GM12891 (cell line): ENCODE results near the gene TRAPPC2. TPM values are rescaled to one million over a fixed set of nuclear protein-coding genes. Genes with fewer than 3 reads are reported as not detected.

Source experiments
- DNase-seq: peaks from one replicate; pipeline ENCODE4 v3.0.0; 2011; ENCODE audit warnings: low spot score; ENCODE audit not compliant: insufficient read length
- FAIRE-seq: peaks from 2 replicates; lab custom pipeline; 2011; peaks lifted over from hg19 to GRCh38; lab: Jason Lieb, UNC
- PAX5 ChIP-seq: IDR thresholded peaks from 2 replicates; pipeline ENCODE4 v1.6.1; 2011; ENCODE audit warnings: low read length, moderate library complexity, mild to moderate bottlenecking; ENCODE audit not compliant: insufficient read depth, severe bottlenecking
- POLR2A ChIP-seq: IDR thresholded peaks from 2 replicates; pipeline ENCODE4 v1.6.1; 2011; ENCODE audit warnings: low read depth, low read length, control low read depth
- POLR2AphosphoS5 ChIP-seq: IDR thresholded peaks from 2 replicates; pipeline ENCODE4 v1.6.1; 2011; ENCODE audit warnings: low read depth, low read length, control low read depth
- POU2F2 ChIP-seq: IDR thresholded peaks from 2 replicates; pipeline ENCODE4 v1.6.1; 2011; ENCODE audit warnings: low read depth, mild to moderate bottlenecking, control low read depth, low read length, moderate library complexity
- SPI1 ChIP-seq: IDR thresholded peaks from 2 replicates; pipeline ENCODE4 v1.6.1; 2011; ENCODE audit warnings: low read depth, low read length, control low read depth
- TAF1 ChIP-seq: IDR thresholded peaks from 2 replicates; pipeline ENCODE4 v1.6.1; 2011; ENCODE audit warnings: low read depth, low read length, control low read depth
- polyA plus RNA-seq: library from polyadenylated mRNA; unstranded; fragments of >200 nt; gene quantifications from one replicate; pipeline ENCODE4 v1.2.1, GENCODE V29; 2012; ENCODE audit warnings: low read depth, missing spikeins, inconsistent platforms; ENCODE audit not compliant: missing spikeins

TRAPPC2 gene
- polyA plus RNA-seq, result 7.8 TPM

DNA sequence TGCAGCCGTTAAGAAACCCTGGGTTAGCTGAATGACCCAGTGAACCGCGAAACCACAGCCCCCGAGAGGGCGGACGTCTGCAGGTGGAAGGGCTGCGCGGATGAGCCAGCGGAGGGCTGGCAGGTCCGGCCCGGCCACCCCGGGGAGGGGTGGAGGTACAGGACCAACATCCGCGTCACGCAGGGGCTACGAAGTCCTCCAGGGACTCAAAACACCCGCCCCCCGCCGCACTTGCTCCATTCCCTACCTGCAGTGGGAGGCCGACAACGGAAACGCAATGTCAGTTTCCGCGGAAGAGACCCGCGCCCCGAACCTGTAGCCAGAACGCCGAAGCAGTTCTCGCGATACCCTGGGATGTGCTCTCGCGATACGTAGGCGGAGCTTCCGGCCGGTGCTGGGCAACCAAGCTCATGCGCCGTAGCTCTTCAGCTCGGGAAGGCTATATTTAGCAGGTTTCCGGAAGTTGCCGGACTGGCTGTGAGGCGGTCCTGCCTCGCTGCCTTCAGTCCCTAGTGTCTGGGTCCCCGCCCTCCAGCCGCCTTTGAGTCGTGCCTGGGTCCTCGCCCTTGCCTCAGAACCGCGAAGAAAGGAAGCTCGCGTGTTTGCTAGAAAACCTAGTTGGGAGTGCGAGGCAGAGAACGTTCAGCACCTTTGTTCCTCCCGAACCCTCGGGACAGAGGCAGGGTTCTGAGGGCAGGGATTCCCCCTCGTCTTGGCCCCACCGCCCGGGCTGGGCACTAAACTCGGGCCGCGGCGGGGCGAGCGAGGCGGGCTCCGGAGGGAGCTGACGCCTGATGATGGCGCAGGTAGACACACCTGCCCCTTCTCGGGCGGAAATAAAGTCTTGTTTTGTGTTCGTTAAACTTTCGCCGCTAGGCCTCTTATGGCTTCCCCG is at the start of gene TRAPPC2, which contains the start of gene OFD1:
TRAPPC2 (minus strand) TSS at position 343 of the 895 bp plus-strand sequence. CDS start 14,657 bp downstream, outside the sequence.
OFD1 (plus strand) TSS at position 471 of the 895 bp plus-strand sequence; CDS start at position 795, 324 bp downstream.
- DNase-seq, result peak; percentile 60
- FAIRE-seq, result peak; percentile 99
- TF ChIP-seq POLR2AphosphoS5 (peak; percentile 57; the same call in 1 of the 2 replicates), POU2F2 (peak; percentile 2; the same call in 1 of the 2 replicates), TAF1 (0 out of 2 replicates have a peak, but pooled peaks have one; percentile 31), SPI1 (no peak), POLR2A (peak; percentile 80), PAX5 (peak; percentile 69)

GRCh38 chrX:13780868-13781427 is 46.5 kb upstream of the TRAPPC2 start:
- FAIRE-seq, result no peak
- TF ChIP-seq POU2F2 (no peak), POLR2AphosphoS5 (no peak), PAX5 (no peak), SPI1 (no peak), POLR2A (no peak), TAF1 (no peak)
- no peak for DNase-seq

- DNase-seq (no peak), FAIRE-seq (no peak)
- TF ChIP-seq TAF1, result no peak
- no peak for TF ChIP-seq PAX5
- no peak for TF ChIP-seq POU2F2
- TF ChIP-seq SPI1, result no peak
- TF ChIP-seq POLR2A, result no peak
- TF ChIP-seq POLR2AphosphoS5, result no peak
These were observed 44.5 kb upstream of the TRAPPC2 start for GRCh38 chrX:13778916-13779315.

DNA sequence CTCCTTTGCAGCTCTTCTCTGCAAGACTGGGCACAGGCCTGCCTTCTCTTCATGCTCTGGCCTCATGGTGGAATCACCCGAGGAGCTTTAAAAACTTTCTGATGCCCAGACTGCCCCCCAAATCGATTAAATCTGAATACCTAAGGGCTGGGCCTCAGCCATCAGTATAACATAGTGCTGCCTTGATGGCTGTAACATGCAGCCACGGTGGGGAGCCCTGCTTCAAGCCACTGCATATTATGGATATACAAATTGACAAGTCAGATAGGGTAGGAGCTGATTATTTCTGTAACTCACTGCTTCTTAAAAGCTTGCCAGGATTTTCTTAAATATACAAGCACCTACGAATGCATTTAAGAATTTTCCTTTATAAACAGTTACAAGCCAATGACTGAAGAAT is 42.0 kb upstream of the TRAPPC2 start:
- DNase-seq, result no peak
- no peak for TF ChIP-seq PAX5
- no peak for TF ChIP-seq POLR2A
- no peak for TF ChIP-seq POU2F2
- TF ChIP-seq TAF1, result no peak
- TF ChIP-seq POLR2AphosphoS5, result no peak
- FAIRE-seq, result no peak

- FAIRE-seq, result no peak
- TF ChIP-seq PAX5 (no peak), POLR2AphosphoS5 (no peak), POLR2A (no peak), TAF1 (no peak), POU2F2 (no peak), SPI1 (no peak)
- DNase-seq, result no peak
These were observed 41.4 kb upstream of the TRAPPC2 start for GRCh38 chrX:13775837-13776236.

GRCh38 chrX:13774696-13775095 is 40.3 kb upstream of the TRAPPC2 start:
- DNase-seq, result no peak
- TF ChIP-seq POLR2AphosphoS5 (no peak), SPI1 (no peak), POU2F2 (no peak), TAF1 (no peak), POLR2A (no peak), PAX5 (no peak)
- peak; percentile 64 for FAIRE-seq

DNA sequence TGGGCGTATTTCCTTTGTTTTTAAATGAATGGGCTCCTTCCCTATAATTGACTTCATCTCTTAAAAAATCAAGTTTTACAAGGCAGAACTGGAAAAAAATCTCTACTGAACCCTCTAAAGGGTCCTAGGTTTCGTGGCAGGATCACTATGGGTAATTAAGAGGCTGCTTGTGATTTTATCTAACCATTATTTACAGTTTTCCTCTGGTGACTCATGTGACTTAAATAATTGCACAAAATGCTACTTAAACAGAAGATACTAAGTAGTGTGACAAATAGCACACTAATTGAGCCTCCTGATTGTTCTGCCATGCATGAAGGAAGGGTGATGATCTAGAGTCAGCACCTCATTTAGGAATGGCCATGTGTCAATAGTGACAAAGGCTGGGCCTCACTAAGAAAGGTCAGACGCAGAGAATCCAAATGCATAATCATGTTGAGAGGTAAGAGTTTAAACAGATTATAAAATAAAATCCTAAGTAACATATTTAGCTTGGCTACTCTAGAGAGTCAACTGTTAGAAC is 35.7 kb upstream of the TRAPPC2 start:
- no peak for FAIRE-seq
- TF ChIP-seq POU2F2 (no peak), TAF1 (no peak)
- DNase-seq, result no peak

GRCh38 chrX:13768939-13769338 is 34.5 kb upstream of the TRAPPC2 start:
- DNase-seq (no peak), FAIRE-seq (no peak)
- TF ChIP-seq POU2F2 (no peak), SPI1 (no peak), PAX5 (no peak), TAF1 (no peak), POLR2AphosphoS5 (no peak), POLR2A (no peak)

DNA sequence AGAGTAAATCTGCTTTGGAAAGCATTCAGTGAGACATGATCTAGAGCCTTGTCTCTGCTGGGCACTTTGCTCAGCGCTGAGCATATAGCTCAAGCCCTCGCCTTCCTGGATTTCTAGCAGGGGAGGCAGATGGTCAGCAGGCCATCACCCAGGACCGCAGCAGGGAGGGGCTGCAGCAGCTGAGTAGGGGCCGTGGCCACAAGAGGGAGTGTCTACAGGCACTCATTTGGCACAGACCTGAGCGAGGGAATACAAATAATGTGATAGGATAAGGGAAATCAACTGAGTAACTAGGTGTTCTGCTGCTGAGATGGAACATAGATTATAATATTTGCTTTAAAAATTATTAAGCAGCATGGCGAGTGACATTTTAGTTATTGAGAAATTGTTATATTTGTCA is 30.3 kb upstream of the TRAPPC2 start:
- DNase-seq, result no peak
- FAIRE-seq, result no peak
- TF ChIP-seq TAF1, result no peak
- no peak for TF ChIP-seq SPI1
- TF ChIP-seq POLR2AphosphoS5, result no peak
- no peak for TF ChIP-seq POLR2A
- TF ChIP-seq POU2F2, result no peak
- no peak for TF ChIP-seq PAX5
